Natural killer cell (primary cell): ENCODE measurements around the gene ASPM. TPM values are rescaled to one million over a fixed set of nuclear protein-coding genes. Genes with fewer than 3 reads are reported as not detected.

Experiments
- ATAC-seq, 3 donors: fragments of 150-1000 bp in 2 of 3; fragments of 200-7000 bp in 1 of 3; cut with Tn5 transposase; 1 replicate in 1 of 3; 2 replicates in 2 of 3; pipeline ENCODE4 v1.10.0; 2021; ENCODE audit warnings: mild to moderate bottlenecking in 2 of 3, moderate library complexity in 2 of 3
- DNase-seq, 2 donors: peaks; one replicate each; pipeline versions ENCODE4 v3.0.0 to v3.0.0-alpha.2; 2013 to 2021; ENCODE audit warnings: mixed read lengths in 1 of 2
- H3K27ac ChIP-seq: one replicate; pipeline ENCODE4 v1.5.1; 2013; ENCODE audit warnings: mild to moderate bottlenecking, low read length
- H3K27me3 ChIP-seq: one replicate; pipeline ENCODE4 v1.6.1; 2013; ENCODE audit warnings: low read length; ENCODE audit not compliant: control insufficient read depth, insufficient read depth
- H3K36me3 ChIP-seq: one replicate; pipeline ENCODE4 v1.6.1; 2013; ENCODE audit warnings: low read length; ENCODE audit not compliant: control insufficient read depth, insufficient read depth
- H3K4me1 ChIP-seq: one replicate; pipeline ENCODE4 v1.6.1; 2013; ENCODE audit warnings: low read length; ENCODE audit not compliant: control insufficient read depth, insufficient read depth
- H3K4me3 ChIP-seq: one replicate; pipeline ENCODE4 v1.5.1; 2013; ENCODE audit warnings: low read length
- H3K9me3 ChIP-seq: one replicate; pipeline ENCODE4 v1.6.1; 2013; ENCODE audit warnings: low read length; ENCODE audit not compliant: control insufficient read depth, insufficient read depth
- H3K27ac Mint-ChIP-seq, 2 donors: one replicate each; pipeline ENCODE4 v1.8.0; 2022; ENCODE audit warnings: mild to moderate bottlenecking in 2 of 2, mixed read lengths in 2 of 2, moderate library complexity in 1 of 2
- H3K27me3 Mint-ChIP-seq, 2 donors: one replicate each; pipeline ENCODE4 v1.8.0; 2022; ENCODE audit warnings: low read depth in 2 of 2, mixed read lengths in 2 of 2
- H3K36me3 Mint-ChIP-seq: one replicate; pipeline ENCODE4 v1.8.0; 2022; ENCODE audit warnings: mixed read lengths
- H3K4me1 Mint-ChIP-seq, 2 donors: one replicate each; pipeline ENCODE4 v1.8.0; 2022; ENCODE audit warnings: mixed read lengths in 2 of 2
- H3K4me3 Mint-ChIP-seq: one replicate; pipeline ENCODE4 v1.8.0; 2022; ENCODE audit warnings: mild to moderate bottlenecking, moderate library complexity, mixed read lengths
- H3K9me3 Mint-ChIP-seq, 2 donors: one replicate each; pipeline ENCODE4 v1.8.0; 2022; ENCODE audit warnings: mixed read lengths in 2 of 2
- WGBS: methylation state at CpG from one replicate; pipeline ENCODE4 v1.1.7; 2013; ENCODE audit warnings: missing lambda C conversion rate; ENCODE audit not compliant: insufficient coverage; 5-methylcytosine and 5-hydroxymethylcytosine counted together
- intact Hi-C: fragments of 100-400 bp; cut with micrococcal nuclease; formaldehyde crosslinking; loops from one replicate; pipeline ENCODE4 v1.14.2; 2022
- total RNA-seq, 4 donors: library from RNA; stranded (reverse); fragments of 120-200 nt in 1 of 4; gene quantifications; one replicate each; pipeline versions ENCODE4 v1.2.3 to v1.2.4, GENCODE V29; 2013 to 2022
- TF ChIP-seq, protein P1 (sequence below): fragments of 200-600 bp; IDR thresholded peaks from one replicate; pipeline ENCODE4 v1.8.0; 2022; ENCODE audit warnings: antibody characterized with exemption

The ASPM gene
- total RNA-seq, 3 donors from 2014 or later (not counting 1 experiment from before 2014, with no cell fraction given), result 0.73 to 1.9 (median 1.1) TPM

DNA sequence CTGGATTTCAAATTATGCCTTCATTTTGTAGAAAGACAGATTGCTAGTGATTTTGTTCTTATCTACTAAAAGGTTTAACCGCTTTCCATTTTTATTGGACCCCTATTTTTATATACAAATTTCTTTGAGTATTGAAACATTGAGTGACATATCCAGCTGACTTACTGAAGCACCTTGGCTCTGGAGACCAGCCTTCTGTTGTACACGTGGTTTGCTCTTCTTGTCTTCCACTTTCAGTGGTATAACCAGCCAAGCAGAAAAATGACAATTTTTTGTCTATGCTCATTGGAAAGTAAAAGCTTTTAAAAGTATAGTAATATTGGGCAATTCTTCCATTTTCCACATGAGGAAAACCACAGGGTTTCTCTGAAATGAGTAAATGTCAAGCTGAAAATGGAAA, 83.8 kb downstream of the ASPM start:
- peaks cover 0 to 9% of the 10 kb centered on the region in 2 donors for H3K27me3 Mint-ChIP-seq
- H3K9me3 Mint-ChIP-seq, result no peaks in the 10 kb centered on the region
- Histone ChIP-seq H3K9me3 (no peaks in the 10 kb centered on the region), H3K4me1 (no peaks in the 10 kb centered on the region), H3K27ac (no peak overlapping the region), H3K27me3 (no peaks in the 10 kb centered on the region), H3K4me3 (no peak overlapping the region), H3K36me3 (no peaks in the 10 kb centered on the region)
- DNase-seq (no peak), ATAC-seq (no peak)
- intact Hi-C loops, result no loop called here
- no peak overlapping the region for H3K27ac Mint-ChIP-seq
- H3K4me1 Mint-ChIP-seq, result no peaks in the 10 kb centered on the region
- TF ChIP-seq, protein P1, sequence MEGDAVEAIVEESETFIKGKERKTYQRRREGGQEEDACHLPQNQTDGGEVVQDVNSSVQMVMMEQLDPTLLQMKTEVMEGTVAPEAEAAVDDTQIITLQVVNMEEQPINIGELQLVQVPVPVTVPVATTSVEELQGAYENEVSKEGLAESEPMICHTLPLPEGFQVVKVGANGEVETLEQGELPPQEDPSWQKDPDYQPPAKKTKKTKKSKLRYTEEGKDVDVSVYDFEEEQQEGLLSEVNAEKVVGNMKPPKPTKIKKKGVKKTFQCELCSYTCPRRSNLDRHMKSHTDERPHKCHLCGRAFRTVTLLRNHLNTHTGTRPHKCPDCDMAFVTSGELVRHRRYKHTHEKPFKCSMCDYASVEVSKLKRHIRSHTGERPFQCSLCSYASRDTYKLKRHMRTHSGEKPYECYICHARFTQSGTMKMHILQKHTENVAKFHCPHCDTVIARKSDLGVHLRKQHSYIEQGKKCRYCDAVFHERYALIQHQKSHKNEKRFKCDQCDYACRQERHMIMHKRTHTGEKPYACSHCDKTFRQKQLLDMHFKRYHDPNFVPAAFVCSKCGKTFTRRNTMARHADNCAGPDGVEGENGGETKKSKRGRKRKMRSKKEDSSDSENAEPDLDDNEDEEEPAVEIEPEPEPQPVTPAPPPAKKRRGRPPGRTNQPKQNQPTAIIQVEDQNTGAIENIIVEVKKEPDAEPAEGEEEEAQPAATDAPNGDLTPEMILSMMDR, result no peak
- no peak overlapping the region for H3K4me3 Mint-ChIP-seq
- H3K36me3 Mint-ChIP-seq, result no peaks in the 10 kb centered on the region
- 31% methylated on average over 1 of the region's 2 CpGs for WGBS

DNA sequence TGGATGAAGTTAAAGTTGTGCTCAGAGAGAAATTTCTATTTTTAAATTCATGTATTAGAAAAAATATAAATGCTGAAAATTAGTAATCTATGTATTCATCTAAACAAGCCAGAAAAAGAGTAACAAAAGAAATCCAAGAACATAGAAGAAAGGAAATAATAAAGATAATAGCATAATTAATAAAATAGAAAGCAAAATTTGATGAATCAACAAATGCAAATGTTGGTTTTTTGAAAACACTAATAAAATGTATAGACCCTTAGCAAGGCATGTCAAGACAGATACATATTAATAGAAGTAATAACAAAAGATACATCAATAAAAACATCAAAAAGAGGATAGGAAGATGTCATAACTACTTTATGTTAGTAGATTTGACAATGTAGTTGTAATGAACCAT, 97.4 kb downstream of the ASPM start:
- H3K4me1 Mint-ChIP-seq, result no peaks in the 10 kb centered on the region
- Histone ChIP-seq H3K36me3 (no peaks in the 10 kb centered on the region), H3K27ac (no peak overlapping the region), H3K4me3 (no peak overlapping the region), H3K9me3 (no peaks in the 10 kb centered on the region), H3K4me1 (no peaks in the 10 kb centered on the region), H3K27me3 (no peaks in the 10 kb centered on the region)
- H3K4me3 Mint-ChIP-seq, result no peak overlapping the region
- H3K27ac Mint-ChIP-seq, result no peak overlapping the region
- H3K36me3 Mint-ChIP-seq, result no peaks in the 10 kb centered on the region
- TF ChIP-seq, protein P1, result no peak
- ATAC-seq (no peak), DNase-seq (no peak)
- intact Hi-C loops, result no loop called here
- peaks cover 2 to 5% of the 10 kb centered on the region in 2 donors for H3K9me3 Mint-ChIP-seq
- H3K27me3 Mint-ChIP-seq, result no peaks in the 10 kb centered on the region

DNA sequence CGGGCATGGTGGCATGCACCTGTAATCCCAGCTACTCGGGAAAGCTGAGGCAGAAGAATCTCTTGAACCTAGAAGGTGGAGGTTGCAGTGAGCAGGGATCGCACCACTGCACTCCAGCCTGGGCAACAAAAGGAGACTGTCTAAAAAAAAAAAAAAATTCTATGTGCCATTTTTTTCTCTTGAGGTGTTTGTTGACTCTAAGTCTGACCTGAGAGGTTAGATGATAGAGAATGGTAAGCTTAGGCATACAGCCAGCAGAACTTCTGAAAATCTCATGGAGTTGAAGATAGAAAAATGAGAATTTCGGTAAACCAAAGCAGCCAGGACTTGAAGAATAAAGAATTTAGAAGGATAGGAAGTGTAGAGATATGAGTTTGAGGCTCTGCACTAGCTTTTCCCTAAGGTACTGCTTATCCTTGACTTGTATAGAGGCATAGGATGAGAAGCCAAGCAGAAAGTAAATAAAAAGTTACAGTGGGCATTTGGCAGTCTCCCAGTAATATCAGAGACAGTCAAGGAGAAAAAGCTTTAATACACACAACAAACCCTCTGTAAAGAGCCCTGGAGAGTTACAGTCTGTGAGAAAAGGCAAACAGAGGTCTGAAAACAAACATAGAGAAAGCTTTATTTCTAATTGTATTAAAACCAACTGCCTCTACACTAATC, 103.7 kb downstream of the ASPM start:
- Mint-ChIP-seq H3K36me3 (no peaks in the 10 kb centered on the region), H3K4me3 (no peak overlapping the region), H3K9me3 (peaks cover 2 to 5% of the 10 kb centered on the region in 2 donors), H3K27ac (no peak overlapping the region), H3K27me3 (peaks cover 0 to 11% of the 10 kb centered on the region in 2 donors), H3K4me1 (no peaks in the 10 kb centered on the region)
- H3K36me3 ChIP-seq, result no peaks in the 10 kb centered on the region
- intact Hi-C loops, result no loop called here
- H3K27ac ChIP-seq, result no peak overlapping the region
- DNase-seq, result no peak
- no peaks in the 10 kb centered on the region for H3K4me1 ChIP-seq
- no peak overlapping the region for H3K4me3 ChIP-seq
- no peak for ATAC-seq
- no peaks in the 10 kb centered on the region for H3K27me3 ChIP-seq
- WGBS, result 65% methylated on average over 2 of the region's 4 CpGs
- TF ChIP-seq, protein P1, result no peak
- no peaks in the 10 kb centered on the region for H3K9me3 ChIP-seq
